Measurements from ENCODE around the gene FRG2.
A peak's percentile ranks its signal among the peaks of the same experiment; 100 is the strongest.
"Not testable (repeated sequence)": the region's sequence is repeated elsewhere in the genome, so short reads cannot be mapped to it uniquely, and the experiment has no call there.

FRG2 gene

GRCh38 chr4:190016369-190017289 lies 10.4 kb downstream of the FRG2 start:
- no peak for DNase-seq (ENCODE audit: low spot score)

- no peak for DNase-seq (ENCODE audit: low spot score)
These were observed 11.3 kb downstream of the FRG2 start for GRCh38 chr4:190015538-190016368.

GRCh38 chr4:190014771-190015537 lies 12.1 kb downstream of the FRG2 start:
- no peak for DNase-seq (ENCODE audit: low spot score)

- DNase-seq (ENCODE audit: low spot score) = not testable (repeated sequence)
These were observed 37.1 kb downstream of the FRG2 start for GRCh38 chr4:189989941-189990340.

- peak; percentile 56 for DNase-seq (ENCODE audit: low spot score)
These were observed 38.1 kb downstream of the FRG2 start for GRCh38 chr4:189988877-189989431.

GRCh38 chr4:189985651-189986243 lies 41.3 kb downstream of the FRG2 start:
- peak; percentile 42 for DNase-seq (ENCODE audit: low spot score)

GRCh38 chr4:189984661-189985060 lies 42.4 kb downstream of the FRG2 start:
- not testable (repeated sequence) for DNase-seq (ENCODE audit: low spot score)

GRCh38 chr4:189983916-189984526 lies 43.0 kb downstream of the FRG2 start:
- not testable (repeated sequence) for DNase-seq (ENCODE audit: low spot score)

GRCh38 chr4:189981970-189982369 lies 45.1 kb downstream of the FRG2 start:
- DNase-seq (ENCODE audit: low spot score) = no peak

GRCh38 chr4:189980292-189980691 lies 46.8 kb downstream of the FRG2 start:
- not testable (repeated sequence) for DNase-seq (ENCODE audit: low spot score)

- no peak for DNase-seq (ENCODE audit: low spot score)
These were observed 47.6 kb downstream of the FRG2 start for GRCh38 chr4:189979196-189980047.

Measured in COLO829 (cell line).